SW 1271 (cell line): ENCODE data around the gene TRNP1.

Experiments used
- DNase-seq, 2 experiments: peaks; one replicate each; lab custom pipeline; 2025; lab: John Stamatoyannopoulos, UW

The TRNP1 gene

GRCh38 chr1:27027575-27028250, 34.2 kb downstream of the TRNP1 start:
- DNase-seq: no peak

GRCh38 chr1:27029517-27029916, 36.0 kb downstream of the TRNP1 start:
- no peak for DNase-seq

GRCh38 chr1:27031235-27032118, 38.0 kb downstream of the TRNP1 start:
- DNase-seq: no peak

- no peak for DNase-seq
Observed at GRCh38 chr1:27032119-27032461, 38.6 kb downstream of the TRNP1 start.

- no peak for DNase-seq
Observed at GRCh38 chr1:27033043-27033746, 39.7 kb downstream of the TRNP1 start.

GRCh38 chr1:27035344-27035743, 41.9 kb downstream of the TRNP1 start:
- DNase-seq: no peak

GRCh38 chr1:27036718-27037117, 43.2 kb downstream of the TRNP1 start:
- DNase-seq: no peak

GRCh38 chr1:27037518-27037917, 44.0 kb downstream of the TRNP1 start:
- no peak for DNase-seq

- no peak for DNase-seq
Observed at GRCh38 chr1:27038020-27038419, 44.5 kb downstream of the TRNP1 start.

GRCh38 chr1:27042670-27043069, 49.2 kb downstream of the TRNP1 start:
- no peak for DNase-seq

- DNase-seq: peak in 1 of 2 experiments; percentile 59
Observed at GRCh38 chr1:27044613-27045151, 51.2 kb downstream of the TRNP1 start.

GRCh38 chr1:27045973-27046558, 52.6 kb downstream of the TRNP1 start:
- peak in 1 of 2 experiments; percentile 27 for DNase-seq

GRCh38 chr1:27047914-27048313, 54.4 kb downstream of the TRNP1 start:
- DNase-seq: no peak

- DNase-seq: no peak
Observed at GRCh38 chr1:27049100-27049499, 55.6 kb downstream of the TRNP1 start.

- DNase-seq: no peak
Observed at GRCh38 chr1:27049607-27050006, 56.1 kb downstream of the TRNP1 start.
